Measurements from ENCODE around the gene ADAMTSL2.

DNA sequence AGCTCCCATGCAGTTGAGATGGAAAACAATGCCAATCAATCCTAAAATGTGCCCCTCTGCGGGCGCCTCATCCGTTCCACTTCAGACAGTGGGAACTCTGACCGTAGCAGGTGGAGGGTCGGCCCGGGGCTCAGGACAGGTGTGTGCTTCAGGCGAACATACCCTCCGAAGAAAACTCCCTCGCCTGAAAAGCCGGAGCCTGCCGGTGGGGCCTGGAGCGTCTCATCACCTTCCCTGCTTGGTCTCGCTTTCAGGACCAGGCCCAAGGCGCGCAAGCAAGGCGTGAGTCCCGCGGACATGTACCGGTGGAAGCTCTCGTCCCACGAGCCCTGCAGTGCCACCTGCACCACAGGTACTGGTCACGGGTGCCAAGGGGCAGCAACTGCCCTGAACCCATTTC lies 26.4 kb downstream of the ADAMTSL2 start:
- no peak for TF ChIP-seq POLR2A (IDR thresholded peaks at IDR 0.05)
- TF ChIP-seq, protein P1, sequence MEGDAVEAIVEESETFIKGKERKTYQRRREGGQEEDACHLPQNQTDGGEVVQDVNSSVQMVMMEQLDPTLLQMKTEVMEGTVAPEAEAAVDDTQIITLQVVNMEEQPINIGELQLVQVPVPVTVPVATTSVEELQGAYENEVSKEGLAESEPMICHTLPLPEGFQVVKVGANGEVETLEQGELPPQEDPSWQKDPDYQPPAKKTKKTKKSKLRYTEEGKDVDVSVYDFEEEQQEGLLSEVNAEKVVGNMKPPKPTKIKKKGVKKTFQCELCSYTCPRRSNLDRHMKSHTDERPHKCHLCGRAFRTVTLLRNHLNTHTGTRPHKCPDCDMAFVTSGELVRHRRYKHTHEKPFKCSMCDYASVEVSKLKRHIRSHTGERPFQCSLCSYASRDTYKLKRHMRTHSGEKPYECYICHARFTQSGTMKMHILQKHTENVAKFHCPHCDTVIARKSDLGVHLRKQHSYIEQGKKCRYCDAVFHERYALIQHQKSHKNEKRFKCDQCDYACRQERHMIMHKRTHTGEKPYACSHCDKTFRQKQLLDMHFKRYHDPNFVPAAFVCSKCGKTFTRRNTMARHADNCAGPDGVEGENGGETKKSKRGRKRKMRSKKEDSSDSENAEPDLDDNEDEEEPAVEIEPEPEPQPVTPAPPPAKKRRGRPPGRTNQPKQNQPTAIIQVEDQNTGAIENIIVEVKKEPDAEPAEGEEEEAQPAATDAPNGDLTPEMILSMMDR (IDR thresholded peaks at IDR 0.05 in 8 of 11, conservative IDR thresholded peaks at IDR 0.05 in 3 of 11), result no peak

Measured in spleen (tissue), 7 donors.